Stimulated activated CD4-positive, alpha-beta T cell treated with anti-CD3 and anti-CD28 coated beads, Interleukin-4, amount 100 ng/mL, for 24 hours (primary cell): Measurements from ENCODE around the gene OTX1.
"Not testable (repeated sequence)": the region's sequence is repeated elsewhere in the genome, so short reads cannot be mapped to it uniquely, and the experiment has no call there.

Source experiments
- DNase-seq: peaks from one replicate; pipeline ENCODE4 v3.0.0-alpha.2; 2020

Gene OTX1

GRCh38 chr2:63059793-63060471, 9.3 kb downstream of the OTX1 start:
- DNase-seq = no peak

- DNase-seq = no peak
Measured at GRCh38 chr2:63060472-63060991, 9.9 kb downstream of the OTX1 start.

GRCh38 chr2:63064197-63064596, 13.6 kb downstream of the OTX1 start:
- no peak for DNase-seq

- no peak for DNase-seq
Measured at GRCh38 chr2:63064661-63065060, 14.0 kb downstream of the OTX1 start.

GRCh38 chr2:63066265-63066664, 15.6 kb downstream of the OTX1 start:
- no peak for DNase-seq

- DNase-seq = no peak
Measured at GRCh38 chr2:63066838-63067237, 16.2 kb downstream of the OTX1 start.

GRCh38 chr2:63071664-63072063, 21.0 kb downstream of the OTX1 start:
- DNase-seq = no peak

- DNase-seq = no peak
Measured at GRCh38 chr2:63073994-63074393, 23.4 kb downstream of the OTX1 start.

- not testable (repeated sequence) for DNase-seq
Measured at GRCh38 chr2:63074399-63074798, 23.8 kb downstream of the OTX1 start.

- DNase-seq = no peak
Measured at GRCh38 chr2:63078852-63079606, 28.4 kb downstream of the OTX1 start.

GRCh38 chr2:63081404-63081803, 30.8 kb downstream of the OTX1 start:
- DNase-seq = no peak

GRCh38 chr2:63086687-63087086, 36.1 kb downstream of the OTX1 start:
- no peak for DNase-seq

- DNase-seq = no peak
Measured at GRCh38 chr2:63092401-63092800, 41.8 kb downstream of the OTX1 start.

- DNase-seq = no peak
Measured at GRCh38 chr2:63092857-63093256, 42.2 kb downstream of the OTX1 start.

GRCh38 chr2:63093502-63093901, 42.9 kb downstream of the OTX1 start:
- DNase-seq = no peak

GRCh38 chr2:63096491-63096890, 45.9 kb downstream of the OTX1 start:
- DNase-seq = no peak

- DNase-seq = no peak
Measured at GRCh38 chr2:63099032-63099431, 48.4 kb downstream of the OTX1 start.

GRCh38 chr2:63101954-63102353, 51.3 kb downstream of the OTX1 start:
- no peak for DNase-seq

- DNase-seq = no peak
Measured at GRCh38 chr2:63104482-63104881, 53.9 kb downstream of the OTX1 start.
